SK-N-SH treated with all-trans-retinoic acid at 6 μM for 48 hours (cell line): ENCODE results near the gene MSLN.

Experiments
- ARNTL ChIP-seq: fragments of 450-650 bp; formaldehyde crosslinking; IDR thresholded peaks from 2 replicates; pipeline ENCODE4 v1.5.0; 2020; ENCODE audit warnings: low read depth, mild to moderate bottlenecking, moderate library complexity, borderline replicate concordance
- CREB5 ChIP-seq: fragments of 250-450 bp; sonication (Bioruptor Pico); IDR thresholded peaks from 2 replicates; pipeline ENCODE4 v1.5.1; 2020; ENCODE audit warnings: low read depth, mild to moderate bottlenecking, moderate library complexity
- ISL1 ChIP-seq: fragments of 250-450 bp; sonication (Bioruptor Pico); IDR thresholded peaks from 2 replicates; pipeline ENCODE4 v2.1.2; 2022; ENCODE audit warnings: mild to moderate bottlenecking, moderate library complexity
- OSR1 ChIP-seq: fragments of 250-450 bp; sonication (Bioruptor Pico); IDR thresholded peaks from 2 replicates; pipeline ENCODE4 v1.8.0; 2022; ENCODE audit warnings: moderate library complexity, mild to moderate bottlenecking, inconsistent platforms
- PATZ1 ChIP-seq: fragments of 250-450 bp; sonication (Bioruptor Pico); IDR thresholded peaks from 2 replicates; pipeline ENCODE4 v1.8.0; 2020; ENCODE audit warnings: mild to moderate bottlenecking, moderate library complexity, borderline replicate concordance
- RARB ChIP-seq: fragments of 250-450 bp; sonication (Bioruptor Pico); IDR thresholded peaks from 2 replicates; pipeline ENCODE4 v1.8.0; 2021; ENCODE audit warnings: mild to moderate bottlenecking, moderate library complexity
- ZFP30 ChIP-seq: fragments of 450-650 bp; formaldehyde crosslinking; IDR thresholded peaks from 2 replicates; pipeline ENCODE4 v1.5.0; 2022; ENCODE audit warnings: mild to moderate bottlenecking, moderate library complexity

GRCh38 chr16:788399-789126 lies 28.0 kb downstream of the MSLN start, which contains the start of gene CHTF18:
- TF ChIP-seq OSR1 (CRISPR knock-in tag) (no peak), ISL1 (no peak), RARB (CRISPR knock-in tag) (no peak), CREB5 (CRISPR knock-in tag) (no peak), ZFP30 (CRISPR knock-in tag) (no peak), ARNTL (CRISPR knock-in tag) (no peak), PATZ1 (CRISPR knock-in tag) (no peak)
